Measurements from ENCODE around the gene ARHGAP10. TPM values are rescaled to one million over a fixed set of nuclear protein-coding genes. Genes with fewer than 3 reads are reported as not detected.

The ARHGAP10 gene
- total RNA-seq, 1 donor from 2014 or later = 20.2 TPM

DNA sequence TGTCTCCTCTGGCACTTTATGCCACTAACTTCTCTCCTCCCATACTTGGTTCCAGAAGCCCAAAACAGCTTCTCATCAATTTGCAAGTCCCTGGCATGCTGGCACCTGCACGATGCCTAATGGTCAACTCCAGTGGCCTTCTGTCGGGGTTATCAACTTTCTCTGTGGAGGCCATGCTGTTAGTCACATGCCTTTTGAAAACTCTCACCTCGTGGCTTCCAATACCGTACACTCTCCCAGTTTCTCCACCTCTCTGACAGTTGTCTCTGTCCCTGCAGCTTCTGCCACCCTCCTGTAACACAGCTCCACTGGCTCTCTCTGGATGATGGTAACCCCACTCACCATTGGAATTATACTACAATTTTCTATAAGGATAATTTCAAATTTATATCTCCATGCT, 386.3 kb downstream of the ARHGAP10 start:
- no peak overlapping the region for H3K9ac ChIP-seq
- no peaks in the 10 kb centered on the region for H3K4me1 Mint-ChIP-seq
- TF ChIP-seq EZH2phosphoT487 (IDR thresholded peaks at IDR 0.05) (no peak), EZH2 (IDR thresholded peaks at IDR 0.05) (no peak)
- TF ChIP-seq, protein P1, sequence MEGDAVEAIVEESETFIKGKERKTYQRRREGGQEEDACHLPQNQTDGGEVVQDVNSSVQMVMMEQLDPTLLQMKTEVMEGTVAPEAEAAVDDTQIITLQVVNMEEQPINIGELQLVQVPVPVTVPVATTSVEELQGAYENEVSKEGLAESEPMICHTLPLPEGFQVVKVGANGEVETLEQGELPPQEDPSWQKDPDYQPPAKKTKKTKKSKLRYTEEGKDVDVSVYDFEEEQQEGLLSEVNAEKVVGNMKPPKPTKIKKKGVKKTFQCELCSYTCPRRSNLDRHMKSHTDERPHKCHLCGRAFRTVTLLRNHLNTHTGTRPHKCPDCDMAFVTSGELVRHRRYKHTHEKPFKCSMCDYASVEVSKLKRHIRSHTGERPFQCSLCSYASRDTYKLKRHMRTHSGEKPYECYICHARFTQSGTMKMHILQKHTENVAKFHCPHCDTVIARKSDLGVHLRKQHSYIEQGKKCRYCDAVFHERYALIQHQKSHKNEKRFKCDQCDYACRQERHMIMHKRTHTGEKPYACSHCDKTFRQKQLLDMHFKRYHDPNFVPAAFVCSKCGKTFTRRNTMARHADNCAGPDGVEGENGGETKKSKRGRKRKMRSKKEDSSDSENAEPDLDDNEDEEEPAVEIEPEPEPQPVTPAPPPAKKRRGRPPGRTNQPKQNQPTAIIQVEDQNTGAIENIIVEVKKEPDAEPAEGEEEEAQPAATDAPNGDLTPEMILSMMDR (IDR thresholded peaks at IDR 0.05) = no peak

DNA sequence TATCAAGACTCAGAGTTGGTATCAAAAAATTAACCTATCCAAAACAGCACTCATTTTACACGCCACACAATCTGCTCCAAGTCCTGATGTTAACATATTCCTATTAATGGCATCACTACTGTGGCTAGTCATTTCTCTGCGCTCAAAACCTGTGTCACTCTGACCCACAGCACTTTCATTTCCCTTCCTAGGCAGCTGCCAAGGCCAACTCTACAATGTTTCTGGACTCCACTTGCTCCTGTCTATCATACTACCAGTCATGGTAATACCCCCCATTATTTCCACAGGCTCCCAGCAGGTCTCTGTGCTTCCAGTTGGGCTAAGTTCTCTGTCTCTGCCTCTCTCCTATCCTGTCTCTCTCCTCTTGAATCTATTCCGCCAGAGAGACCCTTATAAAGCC, 386.7 kb downstream of the ARHGAP10 start:
- Histone ChIP-seq H3K36me3 (no peaks in the 10 kb centered on the region), H3K27me3 (no peaks in the 10 kb centered on the region), H4K20me1 (ENCODE audit: low read depth) (no peaks in the 10 kb centered on the region), H3K27ac (no peak overlapping the region), H3K4me2 (no peak overlapping the region), H2AFZ (replicated peaks) (no peak overlapping the region), H3K9ac (no peak overlapping the region), H3F3A (ENCODE audit: low read depth) (no peaks in the 10 kb centered on the region), H3K4me1 (no peaks in the 10 kb centered on the region), H3K9me3 (ENCODE audit: low read depth) (no peaks in the 10 kb centered on the region), H3K4me3 (no peak overlapping the region), H3K79me2 (ENCODE audit: low read depth) (no peaks in the 10 kb centered on the region)
- Mint-ChIP-seq H3K9me3 (peaks cover 7% of the 10 kb centered on the region), H3K27ac (no peak overlapping the region), H3K36me3 (peaks cover 3% of the 10 kb centered on the region), H3K4me1 (no peaks in the 10 kb centered on the region), H3K27me3 (ENCODE audit: insufficient read depth, low read depth) (peaks cover 2% of the 10 kb centered on the region), H3K4me3 (no peak overlapping the region)
- TF ChIP-seq EZH2phosphoT487 (IDR thresholded peaks at IDR 0.05) (no peak), EZH2 (IDR thresholded peaks at IDR 0.05) (no peak)
- TF ChIP-seq, protein P1 (IDR thresholded peaks at IDR 0.05) = no peak
- DNase-seq (ENCODE audit: low spot score) = no peak

More for the DNA sequence above, 386.3 kb downstream of the ARHGAP10 start:
- Mint-ChIP-seq H3K27me3 (ENCODE audit: insufficient read depth, low read depth) (no peaks in the 10 kb centered on the region), H3K36me3 (peaks cover under 1% of the 10 kb centered on the region), H3K9me3 (peaks cover 3% of the 10 kb centered on the region), H3K4me3 (no peak overlapping the region), H3K27ac (no peak overlapping the region)
- no peaks in the 10 kb centered on the region for H3K36me3 ChIP-seq
- H3F3A ChIP-seq (ENCODE audit: low read depth) = no peaks in the 10 kb centered on the region
- H3K4me1 ChIP-seq = no peaks in the 10 kb centered on the region
- H3K9me3 ChIP-seq (ENCODE audit: low read depth) = no peaks in the 10 kb centered on the region
- DNase-seq (ENCODE audit: low spot score) = no peak
- H3K4me3 ChIP-seq = no peak overlapping the region
- H3K4me2 ChIP-seq = no peak overlapping the region
- H2AFZ ChIP-seq (replicated peaks) = no peak overlapping the region
- no peaks in the 10 kb centered on the region for H4K20me1 ChIP-seq (ENCODE audit: low read depth)
- H3K27me3 ChIP-seq = no peaks in the 10 kb centered on the region
- no peak overlapping the region for H3K27ac ChIP-seq
- no peaks in the 10 kb centered on the region for H3K79me2 ChIP-seq (ENCODE audit: low read depth)

DNA sequence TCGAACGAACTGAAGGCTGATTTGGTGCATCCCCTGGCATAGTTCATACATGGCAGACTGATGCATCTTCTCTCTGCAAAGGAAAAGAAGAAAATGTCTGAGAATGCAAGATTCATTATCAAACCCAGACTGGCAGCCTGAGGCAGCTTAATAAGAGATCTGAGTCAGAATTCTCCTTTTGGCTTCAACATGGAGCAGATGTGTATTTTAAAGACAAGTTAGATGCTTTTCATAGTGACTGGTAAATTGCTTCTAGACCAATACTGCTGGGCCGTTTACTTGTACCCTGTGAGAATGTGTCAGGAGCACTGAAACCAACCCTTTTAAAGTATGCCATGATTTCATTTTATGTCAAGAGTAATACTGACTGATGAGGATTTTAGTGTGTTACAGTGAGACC, 388.3 kb downstream of the ARHGAP10 start:
- no peaks in the 10 kb centered on the region for H3K4me1 ChIP-seq
- no peak overlapping the region for H3K9ac ChIP-seq
- Mint-ChIP-seq H3K27me3 (ENCODE audit: insufficient read depth, low read depth) (peaks cover 4% of the 10 kb centered on the region), H3K27ac (no peak overlapping the region), H3K9me3 (peaks cover 16% of the 10 kb centered on the region), H3K36me3 (peaks cover 6% of the 10 kb centered on the region), H3K4me1 (no peaks in the 10 kb centered on the region), H3K4me3 (no peak overlapping the region)
- DNase-seq (ENCODE audit: low spot score) = no peak
- H3K36me3 ChIP-seq = no peaks in the 10 kb centered on the region
- no peaks in the 10 kb centered on the region for H3F3A ChIP-seq (ENCODE audit: low read depth)
- no peaks in the 10 kb centered on the region for H3K79me2 ChIP-seq (ENCODE audit: low read depth)
- no peak overlapping the region for H2AFZ ChIP-seq (replicated peaks)
- TF ChIP-seq EZH2phosphoT487 (IDR thresholded peaks at IDR 0.05) = no peak
- no peak for TF ChIP-seq EZH2 (IDR thresholded peaks at IDR 0.05)
- TF ChIP-seq, protein P1 (IDR thresholded peaks at IDR 0.05) = no peak
- no peak overlapping the region for H3K4me2 ChIP-seq
- no peaks in the 10 kb centered on the region for H3K27me3 ChIP-seq
- H4K20me1 ChIP-seq (ENCODE audit: low read depth) = no peaks in the 10 kb centered on the region
- no peak overlapping the region for H3K4me3 ChIP-seq
- no peaks in the 10 kb centered on the region for H3K9me3 ChIP-seq (ENCODE audit: low read depth)
- H3K27ac ChIP-seq = no peak overlapping the region

Small RNAs within 50 kb of the gene (microRNA-seq; reads per million reads assigned to microRNA genes)
- gene MIR4799 = not detected

Small RNAs within 50 kb of the gene (small RNA-seq; reads per million reads assigned to genes)
- gene MIR4799 (not detected), gene RN7SL254P (not detected), gene RNA5SP165 (not detected)

Other genes starting within 250 kb of the ARHGAP10 start
- gene TMEM184C, start 114.7 kb upstream of the ARHGAP10 start, total RNA-seq (ENCODE audit: low replicate concordance) = 28.8 and 35.7 TPM in 2 replicates
- 16.8 and 24.8 TPM in 2 replicates for gene PRMT9, start 47.9 kb upstream of the ARHGAP10 start, total RNA-seq (ENCODE audit: low replicate concordance)

Measured in neural progenitor cell (in vitro differentiated cells).